Astrocyte (in vitro differentiated cells and primary cell): ENCODE results near the gene ITSN1. TPM values are rescaled to one million over a fixed set of nuclear protein-coding genes. Genes with fewer than 3 reads are reported as not detected.

ENCODE experiments used
- DNase-seq: peaks from one replicate; pipeline ENCODE4 v3.0.0-alpha.2; 2010; ENCODE audit warnings: low read depth
- FAIRE-seq: peaks from 2 replicates; lab custom pipeline; 2011; peaks lifted over from hg19 to GRCh38; lab: Jason Lieb, UNC
- H2AFZ ChIP-seq: 2 replicates; pipeline ENCODE4 v1.6.0; 2012; ENCODE audit warnings: low read depth, low read length, inconsistent platforms
- H3K27ac ChIP-seq: 2 replicates; pipeline ENCODE4 v1.5.1; 2011; ENCODE audit warnings: low read depth, low read length, inconsistent platforms
- H3K27me3 ChIP-seq: 2 replicates; pipeline ENCODE4 v1.6.0; 2011; ENCODE audit warnings: low read length, inconsistent platforms; ENCODE audit not compliant: insufficient read depth
- H3K36me3 ChIP-seq: 2 replicates; pipeline ENCODE4 v1.5.1; 2011; ENCODE audit warnings: low read length, inconsistent platforms; ENCODE audit not compliant: insufficient read depth
- H3K4me1 ChIP-seq: 2 replicates; pipeline ENCODE4 v1.5.1; 2011; ENCODE audit warnings: low read length, inconsistent platforms; ENCODE audit not compliant: insufficient read depth
- H3K4me2 ChIP-seq: 2 replicates; pipeline ENCODE4 v1.6.0; 2012; ENCODE audit warnings: low read length, inconsistent platforms
- H3K4me3 ChIP-seq: 2 replicates; pipeline ENCODE4 v1.5.1; 2011; ENCODE audit warnings: low read depth, mild to moderate bottlenecking, low read length, inconsistent platforms; ENCODE audit not compliant: insufficient read depth
- H3K79me2 ChIP-seq: 2 replicates; pipeline ENCODE4 v1.6.0; 2012; ENCODE audit warnings: mild to moderate bottlenecking, low read length, inconsistent platforms; ENCODE audit not compliant: insufficient read depth
- H3K9ac ChIP-seq: 2 replicates; pipeline ENCODE4 v1.6.0; 2012; ENCODE audit warnings: mild to moderate bottlenecking, low read length, inconsistent platforms
- H3K9me3 ChIP-seq: 2 replicates; pipeline ENCODE4 v1.5.1; 2012; ENCODE audit warnings: low read depth, mild to moderate bottlenecking, low read length, inconsistent platforms; ENCODE audit not compliant: insufficient read depth
- H4K20me1 ChIP-seq: 2 replicates; pipeline ENCODE4 v1.6.0; 2012; ENCODE audit warnings: low read length, inconsistent platforms; ENCODE audit not compliant: insufficient read depth
- H3K27ac Mint-ChIP-seq: one replicate; pipeline ENCODE4 v1.8.0; 2021; ENCODE audit warnings: mild to moderate bottlenecking, mixed read lengths; ENCODE audit not compliant: unreplicated experiment
- H3K27me3 Mint-ChIP-seq: one replicate; pipeline ENCODE4 v1.8.0; 2021; ENCODE audit warnings: low read depth, mixed read lengths; ENCODE audit not compliant: unreplicated experiment
- H3K36me3 Mint-ChIP-seq: one replicate; pipeline ENCODE4 v1.8.0; 2021; ENCODE audit warnings: low read depth, mixed read lengths; ENCODE audit not compliant: unreplicated experiment
- H3K4me1 Mint-ChIP-seq: one replicate; pipeline ENCODE4 v1.8.0; 2021; ENCODE audit warnings: low read depth, mixed read lengths; ENCODE audit not compliant: unreplicated experiment
- H3K4me3 Mint-ChIP-seq: one replicate; pipeline ENCODE4 v1.8.0; 2021; ENCODE audit warnings: mild to moderate bottlenecking, moderate library complexity, mixed read lengths; ENCODE audit not compliant: unreplicated experiment
- H3K9me3 Mint-ChIP-seq: one replicate; pipeline ENCODE4 v1.8.0; 2021; ENCODE audit warnings: mild to moderate bottlenecking, mixed read lengths; ENCODE audit not compliant: unreplicated experiment
- EZH2 ChIP-seq: IDR thresholded peaks from 2 replicates; pipeline ENCODE4 v1.6.1; 2012; ENCODE audit warnings: mild to moderate bottlenecking, low read length, inconsistent platforms; ENCODE audit not compliant: insufficient read depth
- total RNA-seq: library from RNA; stranded (reverse); gene quantifications from 2 replicates; pipeline ENCODE4 v1.2.1, GENCODE V29; 2021
- TF ChIP-seq, protein P1 (sequence below): IDR thresholded peaks from 2 replicates; pipeline ENCODE4 v1.5.1; 2011; ENCODE audit warnings: low read depth, mild to moderate bottlenecking, inconsistent platforms, low read length, moderate library complexity; ENCODE audit not compliant: insufficient read depth

ITSN1 gene
- total RNA-seq, 1 donor from 2014 or later = 77.3 TPM

DNA sequence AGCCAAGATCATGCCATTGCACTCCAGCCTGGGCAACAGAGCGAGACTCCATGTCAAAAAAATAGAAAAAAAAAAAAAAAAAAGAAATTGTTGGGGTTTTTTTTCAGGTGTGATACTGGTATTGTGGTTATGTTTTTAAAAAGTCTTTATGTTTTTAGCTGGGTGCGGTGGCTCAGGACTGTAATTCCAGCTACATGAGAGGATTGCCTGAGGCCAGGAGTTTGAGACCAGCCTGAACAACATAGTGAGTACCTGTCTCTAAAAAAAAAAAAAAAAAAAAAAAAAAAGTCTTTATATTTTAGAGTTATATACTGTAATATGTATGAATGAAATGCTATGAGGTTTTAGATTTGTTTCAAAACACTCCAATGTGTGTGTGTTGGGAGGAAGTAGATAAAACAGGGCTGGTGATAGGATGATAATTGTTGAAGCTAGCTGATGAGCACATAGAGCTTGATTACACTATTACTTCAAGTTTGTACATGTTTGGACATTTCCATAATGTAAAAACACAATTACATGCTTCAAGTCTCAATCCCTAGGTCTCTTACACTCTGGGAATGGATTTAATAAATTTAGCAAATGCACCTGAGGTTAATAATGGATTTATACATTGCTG, 303.5 kb downstream of the ITSN1 start:
- no peak overlapping the region for H3K4me2 ChIP-seq
- no peak overlapping the region for H2AFZ ChIP-seq
- Mint-ChIP-seq H3K9me3 (peaks cover 6% of the 10 kb centered on the region), H3K4me3 (no peak overlapping the region), H3K36me3 (no peaks in the 10 kb centered on the region), H3K27me3 (no peaks in the 10 kb centered on the region), H3K27ac (no peak overlapping the region), H3K4me1 (peaks cover 20% of the 10 kb centered on the region)
- H3K9ac ChIP-seq = no peak overlapping the region
- H3K27ac ChIP-seq = no peak overlapping the region
- no peak overlapping the region for H3K4me3 ChIP-seq
- H3K9me3 ChIP-seq = no peaks in the 10 kb centered on the region
- DNase-seq (no peak), FAIRE-seq (no peak)
- H3K79me2 ChIP-seq = no peaks in the 10 kb centered on the region
- H3K36me3 ChIP-seq = no peaks in the 10 kb centered on the region
- TF ChIP-seq, protein P1, sequence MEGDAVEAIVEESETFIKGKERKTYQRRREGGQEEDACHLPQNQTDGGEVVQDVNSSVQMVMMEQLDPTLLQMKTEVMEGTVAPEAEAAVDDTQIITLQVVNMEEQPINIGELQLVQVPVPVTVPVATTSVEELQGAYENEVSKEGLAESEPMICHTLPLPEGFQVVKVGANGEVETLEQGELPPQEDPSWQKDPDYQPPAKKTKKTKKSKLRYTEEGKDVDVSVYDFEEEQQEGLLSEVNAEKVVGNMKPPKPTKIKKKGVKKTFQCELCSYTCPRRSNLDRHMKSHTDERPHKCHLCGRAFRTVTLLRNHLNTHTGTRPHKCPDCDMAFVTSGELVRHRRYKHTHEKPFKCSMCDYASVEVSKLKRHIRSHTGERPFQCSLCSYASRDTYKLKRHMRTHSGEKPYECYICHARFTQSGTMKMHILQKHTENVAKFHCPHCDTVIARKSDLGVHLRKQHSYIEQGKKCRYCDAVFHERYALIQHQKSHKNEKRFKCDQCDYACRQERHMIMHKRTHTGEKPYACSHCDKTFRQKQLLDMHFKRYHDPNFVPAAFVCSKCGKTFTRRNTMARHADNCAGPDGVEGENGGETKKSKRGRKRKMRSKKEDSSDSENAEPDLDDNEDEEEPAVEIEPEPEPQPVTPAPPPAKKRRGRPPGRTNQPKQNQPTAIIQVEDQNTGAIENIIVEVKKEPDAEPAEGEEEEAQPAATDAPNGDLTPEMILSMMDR = no peak
- no peak for TF ChIP-seq EZH2
- H4K20me1 ChIP-seq = no peaks in the 10 kb centered on the region
- peaks cover 22% of the 10 kb centered on the region for H3K4me1 ChIP-seq
- H3K27me3 ChIP-seq = no peaks in the 10 kb centered on the region

DNA sequence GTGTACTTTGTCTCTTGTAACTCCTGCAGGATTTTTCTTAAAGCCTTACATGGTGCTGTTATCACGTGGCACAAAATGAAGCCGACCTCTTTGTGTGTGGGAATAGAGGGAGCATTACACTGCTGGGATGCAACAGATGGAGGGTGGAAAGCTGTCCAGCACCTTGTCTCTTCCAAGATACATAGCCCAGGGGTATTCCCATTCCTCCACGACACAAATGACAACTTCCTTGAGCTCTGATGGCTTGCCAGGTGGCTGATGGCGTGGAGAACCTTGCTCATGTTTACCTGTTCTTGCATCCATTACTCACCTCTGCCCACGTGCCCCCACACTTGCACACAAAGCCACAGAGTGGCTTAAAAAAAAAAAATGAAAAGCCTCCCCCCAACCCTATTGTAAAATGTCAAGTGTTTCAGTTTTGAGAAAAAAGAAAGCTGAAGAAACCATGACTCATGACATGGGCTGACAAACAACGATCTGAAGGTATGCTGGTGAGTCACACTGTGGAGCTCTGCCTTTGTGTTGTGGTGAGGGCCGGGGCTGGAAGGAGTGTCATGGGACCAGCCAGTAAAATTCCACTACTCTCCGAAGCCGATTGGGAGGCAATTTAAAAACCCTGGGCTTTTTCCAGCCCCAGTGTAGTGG, 305.3 kb downstream of the ITSN1 start:
- H3K27me3 Mint-ChIP-seq = no peaks in the 10 kb centered on the region
- no peaks in the 10 kb centered on the region for H3K79me2 ChIP-seq
- peaks cover 24% of the 10 kb centered on the region for H3K4me1 Mint-ChIP-seq
- peaks cover 17% of the 10 kb centered on the region for H3K4me1 ChIP-seq
- peak overlapping the region; percentile 66 for H3K4me3 Mint-ChIP-seq
- H4K20me1 ChIP-seq = no peaks in the 10 kb centered on the region
- H3K4me3 ChIP-seq = peak overlapping the region; percentile 55
- peak overlapping the region; percentile 64 for H3K9ac ChIP-seq
- DNase-seq (peak; percentile 98), FAIRE-seq (no peak)
- no peaks in the 10 kb centered on the region for H3K9me3 ChIP-seq
- TF ChIP-seq EZH2 = no peak
- TF ChIP-seq, protein P1 = no peak
- peak overlapping the region; percentile 73 for H3K27ac ChIP-seq
- H3K36me3 Mint-ChIP-seq = no peaks in the 10 kb centered on the region
- H3K36me3 ChIP-seq = no peaks in the 10 kb centered on the region
- peaks cover 6% of the 10 kb centered on the region for H3K9me3 Mint-ChIP-seq
- H3K4me2 ChIP-seq = peak overlapping the region; percentile 83
- peak overlapping the region; percentile 92 for H3K27ac Mint-ChIP-seq
- peak overlapping the region; percentile 83 for H2AFZ ChIP-seq
- no peaks in the 10 kb centered on the region for H3K27me3 ChIP-seq
